ENCODE data around the gene KIAA1217.
"Not testable (repeated sequence)": the region's sequence is repeated elsewhere in the genome, so short reads cannot be mapped to it uniquely, and the experiment has no call there.

The KIAA1217 gene

GRCh38 chr10:24333736-24334135 lies 124.8 kb downstream of the KIAA1217 start:
- FAIRE-seq (no peak), DNase-seq (ENCODE audit: low spot score) (no peak)

- FAIRE-seq (no peak), DNase-seq (ENCODE audit: low spot score) (no peak)
Observed at GRCh38 chr10:24334279-24334939, 125.5 kb downstream of the KIAA1217 start.

DNA sequence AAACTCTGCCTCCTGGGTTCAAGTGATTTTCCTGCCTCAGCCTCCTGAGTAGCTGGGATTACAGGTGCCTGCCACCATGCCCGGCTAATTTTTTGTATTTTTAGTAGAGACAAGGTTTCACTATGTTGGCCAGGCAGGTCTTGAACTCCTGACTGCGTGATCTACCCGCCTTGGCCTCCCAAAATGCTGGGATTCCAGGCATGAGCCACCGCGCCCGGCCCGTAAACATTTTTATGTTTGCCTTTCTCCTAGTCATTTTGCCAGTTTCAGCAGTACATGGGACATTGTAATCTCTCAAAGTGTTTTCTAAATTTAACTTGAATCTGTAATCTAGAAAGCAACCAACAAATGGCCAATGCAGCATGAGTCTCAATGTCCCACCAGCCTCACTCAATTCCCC lies 128.8 kb downstream of the KIAA1217 start:
- not testable (repeated sequence) for FAIRE-seq; DNase-seq (ENCODE audit: low spot score)

GRCh38 chr10:24339387-24339786 lies 130.4 kb downstream of the KIAA1217 start:
- no peak for FAIRE-seq
- no peak for DNase-seq (ENCODE audit: low spot score)

- no peak for FAIRE-seq
- DNase-seq (ENCODE audit: low spot score) = no peak
Observed at GRCh38 chr10:24340446-24340845, 131.5 kb downstream of the KIAA1217 start.

- no peak for FAIRE-seq
- DNase-seq (ENCODE audit: low spot score) = no peak
Observed at GRCh38 chr10:24340883-24341282, 131.9 kb downstream of the KIAA1217 start.

- no peak for FAIRE-seq
- DNase-seq (ENCODE audit: low spot score) = no peak
Observed at GRCh38 chr10:24341371-24341770, 132.4 kb downstream of the KIAA1217 start.

- DNase-seq (ENCODE audit: low spot score) = no peak
- FAIRE-seq = no peak
Observed at GRCh38 chr10:24341897-24342296, 133.0 kb downstream of the KIAA1217 start.

GRCh38 chr10:24343686-24344085 lies 134.7 kb downstream of the KIAA1217 start:
- DNase-seq (ENCODE audit: low spot score) = no peak
- no peak for FAIRE-seq

DNA sequence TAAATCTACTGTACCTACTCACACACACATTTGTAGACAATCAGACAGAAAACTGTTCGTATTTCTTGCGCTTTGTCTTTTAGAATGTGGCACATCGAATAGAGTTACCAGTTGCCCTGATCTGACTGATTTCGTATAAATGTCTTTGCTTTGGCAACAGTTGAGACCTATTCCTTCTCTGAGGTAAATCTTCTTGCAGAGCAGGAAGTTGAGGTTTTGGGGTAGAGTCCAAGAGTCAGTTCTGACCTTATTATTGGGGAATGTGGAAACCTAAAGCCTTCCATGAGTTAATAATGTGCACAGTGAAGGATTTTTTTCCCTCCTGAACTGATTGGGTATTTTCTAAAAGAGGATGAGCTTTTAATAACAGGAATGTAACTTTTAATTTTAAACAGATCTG lies 135.3 kb downstream of the KIAA1217 start:
- DNase-seq (ENCODE audit: low spot score) (peak; percentile 75), FAIRE-seq (no peak)

DNA sequence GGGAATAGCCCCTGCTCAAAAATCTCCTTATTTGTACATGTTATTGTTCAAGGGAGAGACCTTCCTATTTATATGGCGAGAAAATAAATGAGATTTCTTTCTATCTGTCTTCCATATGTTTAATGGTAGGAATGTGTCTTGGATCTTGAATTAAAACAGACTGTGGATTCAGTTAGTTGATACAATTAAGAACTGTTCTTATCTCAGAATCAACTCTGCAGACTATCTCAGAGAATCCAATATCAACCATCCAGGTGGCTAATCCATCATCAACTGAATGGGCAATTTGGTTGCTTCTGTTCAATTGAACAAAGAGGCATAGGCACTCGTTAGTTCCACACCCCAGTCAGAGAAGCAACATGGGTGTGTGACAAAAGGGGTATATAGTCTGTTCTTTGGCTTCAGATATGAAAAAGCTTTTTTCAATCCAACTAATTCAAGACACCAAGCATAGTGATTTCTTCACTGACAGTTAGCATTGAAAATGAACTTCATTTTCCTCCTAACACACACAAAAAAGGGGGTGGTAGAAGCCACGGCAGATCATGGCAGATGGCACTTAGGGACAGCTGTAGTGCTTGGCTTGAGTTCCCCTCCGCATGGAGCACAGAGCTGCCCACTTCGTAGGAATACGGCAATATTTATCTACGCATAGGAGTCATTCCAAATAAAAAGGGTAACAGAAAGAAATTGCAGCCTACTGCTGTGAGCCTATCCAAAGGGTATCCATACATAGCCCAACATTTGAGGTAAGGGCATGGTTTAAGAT lies 135.9 kb downstream of the KIAA1217 start:
- FAIRE-seq (no peak), DNase-seq (ENCODE audit: low spot score) (no peak)

GRCh38 chr10:24346877-24347519 lies 138.1 kb downstream of the KIAA1217 start:
- DNase-seq (ENCODE audit: low spot score) = no peak

DNA sequence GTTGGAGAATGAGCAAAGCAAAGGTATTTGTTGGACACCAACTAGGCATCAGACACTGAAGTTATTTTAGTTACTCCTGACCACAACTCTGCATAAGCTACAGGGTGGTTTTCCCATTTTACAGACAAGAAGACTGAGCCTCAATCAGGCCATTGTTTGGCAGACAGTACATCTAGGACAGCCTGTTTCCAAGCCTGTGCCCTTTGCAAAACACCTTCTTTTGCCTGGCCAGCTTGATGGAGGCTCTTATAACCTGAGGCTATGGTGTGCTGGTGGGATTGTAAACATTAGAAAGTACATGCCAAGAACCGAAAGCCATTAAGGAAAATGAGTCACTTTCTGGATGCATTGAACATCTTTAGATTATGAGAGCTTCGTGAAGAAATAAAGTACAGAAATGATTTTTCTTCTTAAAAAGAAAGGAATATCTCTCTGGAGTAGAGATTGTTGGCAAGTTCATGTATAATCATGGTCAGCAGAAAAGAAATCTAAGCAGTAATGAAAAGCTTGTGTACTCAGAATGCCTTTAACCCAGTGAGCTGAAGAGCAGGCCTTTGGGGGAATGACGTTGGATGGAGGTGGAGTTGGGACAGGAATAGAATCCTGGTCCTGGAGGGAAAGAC lies 140.6 kb downstream of the KIAA1217 start:
- no peak for DNase-seq (ENCODE audit: low spot score)
- no peak for FAIRE-seq

More at GRCh38 chr10:24346877-24347519, 138.1 kb downstream of the KIAA1217 start:
- FAIRE-seq = no peak

- FAIRE-seq (no peak), DNase-seq (ENCODE audit: low spot score) (no peak)
Observed at GRCh38 chr10:24350070-24350921, 141.4 kb downstream of the KIAA1217 start.

GRCh38 chr10:24350922-24351225 lies 141.9 kb downstream of the KIAA1217 start:
- DNase-seq (ENCODE audit: low spot score); FAIRE-seq: not testable (repeated sequence)

DNA sequence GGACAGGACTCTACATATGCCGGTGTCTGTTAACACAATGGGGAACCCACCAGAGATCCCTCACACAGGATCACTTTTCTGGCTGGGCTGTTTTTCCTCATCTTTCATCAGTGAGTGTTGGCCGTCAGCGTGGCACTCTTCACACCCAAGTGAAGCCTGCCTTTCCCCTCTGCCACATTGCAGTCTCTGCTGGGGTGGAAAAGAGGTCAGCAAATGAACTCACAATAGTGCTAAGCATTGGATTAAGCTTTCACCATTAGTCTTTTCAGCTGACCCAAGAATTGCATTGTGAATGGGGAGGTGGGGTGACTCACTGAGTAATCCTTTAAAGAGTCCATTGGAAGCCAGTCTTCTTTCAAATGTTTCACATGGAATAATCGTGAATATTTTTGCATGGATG lies 143.0 kb downstream of the KIAA1217 start:
- no peak for DNase-seq (ENCODE audit: low spot score)
- FAIRE-seq = no peak

- FAIRE-seq (no peak), DNase-seq (ENCODE audit: low spot score) (no peak)
Observed at GRCh38 chr10:24352399-24352798, 143.5 kb downstream of the KIAA1217 start.

GRCh38 chr10:24353319-24353718 lies 144.4 kb downstream of the KIAA1217 start:
- DNase-seq (ENCODE audit: low spot score) (no peak), FAIRE-seq (no peak)

GRCh38 chr10:24355056-24355688 lies 146.2 kb downstream of the KIAA1217 start:
- FAIRE-seq (no peak), DNase-seq (ENCODE audit: low spot score) (no peak)

- no peak for FAIRE-seq
- DNase-seq (ENCODE audit: low spot score) = no peak
Observed at GRCh38 chr10:24357344-24358004, 148.5 kb downstream of the KIAA1217 start.
